ENCODE measurements around the gene SPIN1.

The SPIN1 gene

GRCh38 chr9:88387036-88387551, 1.1 kb upstream of the SPIN1 start:
- no peak for DNase-seq
- in situ Hi-C loops (cut with MboI; ENCODE audit: low pct_unique_long_range_greater_than_20kb, low sequenced_read_pairs) = loop anchor here (25.0 kb wide), 1 partner anchor 100 kb away; no protein-coding TSS in a partner anchor

- in situ Hi-C loops (cut with MboI; ENCODE audit: low pct_unique_long_range_greater_than_20kb, low sequenced_read_pairs) = loop anchor here (25.0 kb wide), 1 partner anchor 100 kb away; no protein-coding TSS in a partner anchor
- DNase-seq = peak; percentile 72
These were observed 567 bp upstream of the SPIN1 start for GRCh38 chr9:88387552-88388202.

- peak; percentile 70 for DNase-seq
- in situ Hi-C loops (cut with MboI; ENCODE audit: low pct_unique_long_range_greater_than_20kb, low sequenced_read_pairs) = loop anchor here (25.0 kb wide), 1 partner anchor 102 kb away; no protein-coding TSS in a partner anchor
These were observed 802 bp downstream of the SPIN1 start for GRCh38 chr9:88388886-88389605.

- no peak for DNase-seq
- in situ Hi-C loops (cut with MboI; ENCODE audit: low pct_unique_long_range_greater_than_20kb, low sequenced_read_pairs) = loop anchor here (25.0 kb wide), 1 partner anchor 103 kb away; no protein-coding TSS in a partner anchor
These were observed 2.2 kb downstream of the SPIN1 start for GRCh38 chr9:88390371-88390990.

GRCh38 chr9:88391236-88391635, 3.0 kb downstream of the SPIN1 start:
- DNase-seq = no peak
- in situ Hi-C loops (cut with MboI; ENCODE audit: low pct_unique_long_range_greater_than_20kb, low sequenced_read_pairs) = loop anchor here (25.0 kb wide), 1 partner anchor 104 kb away; no protein-coding TSS in a partner anchor

GRCh38 chr9:88391921-88392320, 3.7 kb downstream of the SPIN1 start:
- peak; percentile 34 for DNase-seq
- in situ Hi-C loops (cut with MboI; ENCODE audit: low pct_unique_long_range_greater_than_20kb, low sequenced_read_pairs) = loop anchor here (25.0 kb wide), 1 partner anchor 105 kb away; no protein-coding TSS in a partner anchor

GRCh38 chr9:88392549-88392948, 4.3 kb downstream of the SPIN1 start:
- no peak for DNase-seq
- in situ Hi-C loops (cut with MboI; ENCODE audit: low pct_unique_long_range_greater_than_20kb, low sequenced_read_pairs) = loop anchor here (25.0 kb wide), 1 partner anchor 105 kb away; no protein-coding TSS in a partner anchor

DNA sequence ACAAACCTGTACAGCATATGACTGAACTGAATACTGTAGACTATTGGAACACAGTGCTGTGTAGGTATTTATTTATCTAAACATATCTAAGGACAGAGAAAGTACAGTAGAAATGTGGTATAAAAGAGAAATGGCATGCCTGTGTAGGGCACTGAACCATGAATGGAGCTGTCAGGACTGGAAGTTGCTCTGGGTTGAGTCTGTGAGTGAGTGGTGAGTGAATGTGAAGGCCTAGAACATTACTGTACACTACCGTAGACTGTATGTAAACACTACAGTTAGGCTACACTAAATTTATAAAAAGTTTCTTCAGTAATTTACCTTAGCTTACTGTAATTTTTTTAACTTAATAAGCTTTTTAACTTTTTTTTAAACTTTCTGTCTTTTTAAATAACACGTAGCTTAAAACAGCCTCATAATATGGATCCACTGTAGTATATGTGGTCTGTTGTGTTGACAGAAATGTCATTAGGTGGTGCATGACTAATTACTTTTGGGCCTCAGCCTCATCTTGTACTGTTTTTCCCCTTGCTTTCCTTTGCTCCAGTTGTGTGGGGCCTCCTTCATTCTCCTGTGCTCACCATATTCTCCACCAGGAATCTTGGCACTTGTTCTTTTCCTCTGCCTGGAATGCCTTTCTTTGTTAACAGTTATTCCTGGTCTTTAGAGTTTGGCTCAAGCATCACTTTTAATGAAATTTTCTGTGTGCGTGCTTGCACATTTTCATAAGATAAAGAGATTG, 8.8 kb downstream of the SPIN1 start:
- no peak for DNase-seq
- in situ Hi-C loops (cut with MboI; ENCODE audit: low pct_unique_long_range_greater_than_20kb, low sequenced_read_pairs) = loop anchor here (25.0 kb wide), 1 partner anchor 110 kb away; no protein-coding TSS in a partner anchor

GRCh38 chr9:88398016-88398415, 9.8 kb downstream of the SPIN1 start:
- DNase-seq = no peak
- in situ Hi-C loops (cut with MboI; ENCODE audit: low pct_unique_long_range_greater_than_20kb, low sequenced_read_pairs) = loop anchor here (25.0 kb wide), 1 partner anchor 111 kb away; no protein-coding TSS in a partner anchor

GRCh38 chr9:88399966-88400365, 11.7 kb downstream of the SPIN1 start:
- DNase-seq = no peak
- in situ Hi-C loops (cut with MboI; ENCODE audit: low pct_unique_long_range_greater_than_20kb, low sequenced_read_pairs) = loop anchor here (25.0 kb wide), 1 partner anchor 113 kb away; no protein-coding TSS in a partner anchor

DNA sequence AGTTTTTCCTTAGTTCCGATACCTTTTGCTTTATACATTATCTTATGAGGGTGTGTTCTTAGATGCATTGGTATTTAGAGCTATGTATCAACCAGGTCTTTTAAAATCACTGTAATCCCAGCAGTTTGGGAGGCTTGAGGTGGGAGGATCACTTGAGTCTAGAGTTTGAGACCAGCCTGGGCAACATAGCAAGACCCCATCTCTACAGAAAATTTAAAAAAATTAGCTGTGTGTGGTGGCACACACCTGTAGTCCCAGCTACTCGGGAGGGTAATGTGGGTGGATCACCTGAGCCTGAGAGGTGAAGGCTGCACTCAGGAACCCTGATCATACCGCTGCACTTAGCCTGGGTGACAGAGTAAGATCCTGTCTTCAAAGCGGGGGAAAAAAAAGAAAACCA, 15.1 kb downstream of the SPIN1 start:
- DNase-seq = no peak
- in situ Hi-C loops (cut with MboI; ENCODE audit: low pct_unique_long_range_greater_than_20kb, low sequenced_read_pairs) = no loop called here

GRCh38 chr9:88406051-88406450, 17.8 kb downstream of the SPIN1 start:
- in situ Hi-C loops (cut with MboI; ENCODE audit: low pct_unique_long_range_greater_than_20kb, low sequenced_read_pairs) = no loop called here
- no peak for DNase-seq

DNA sequence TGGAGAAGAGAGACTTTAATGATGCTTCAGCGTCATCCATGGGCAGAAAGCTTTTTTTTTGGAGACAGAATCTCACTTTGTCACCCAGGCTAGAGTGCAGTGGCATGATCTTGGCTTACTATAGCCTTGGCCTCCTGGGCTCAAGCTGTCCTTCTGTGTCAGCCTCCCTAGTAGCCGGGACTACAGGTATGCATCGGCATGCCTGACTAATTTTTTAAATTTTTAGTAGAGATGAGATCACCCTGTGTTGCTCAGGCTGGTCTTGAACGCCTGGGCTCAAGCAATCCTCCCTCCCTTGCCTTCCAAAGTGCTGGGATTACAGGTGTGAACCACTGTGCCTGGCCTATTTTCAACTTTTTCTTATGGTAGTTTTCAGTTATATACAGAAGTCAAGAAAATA, 23.2 kb downstream of the SPIN1 start:
- DNase-seq = no peak
- in situ Hi-C loops (cut with MboI; ENCODE audit: low pct_unique_long_range_greater_than_20kb, low sequenced_read_pairs) = no loop called here

- in situ Hi-C loops (cut with MboI; ENCODE audit: low pct_unique_long_range_greater_than_20kb, low sequenced_read_pairs) = no loop called here
- no peak for DNase-seq
These were observed 26.1 kb downstream of the SPIN1 start for GRCh38 chr9:88414298-88414697.

DNA sequence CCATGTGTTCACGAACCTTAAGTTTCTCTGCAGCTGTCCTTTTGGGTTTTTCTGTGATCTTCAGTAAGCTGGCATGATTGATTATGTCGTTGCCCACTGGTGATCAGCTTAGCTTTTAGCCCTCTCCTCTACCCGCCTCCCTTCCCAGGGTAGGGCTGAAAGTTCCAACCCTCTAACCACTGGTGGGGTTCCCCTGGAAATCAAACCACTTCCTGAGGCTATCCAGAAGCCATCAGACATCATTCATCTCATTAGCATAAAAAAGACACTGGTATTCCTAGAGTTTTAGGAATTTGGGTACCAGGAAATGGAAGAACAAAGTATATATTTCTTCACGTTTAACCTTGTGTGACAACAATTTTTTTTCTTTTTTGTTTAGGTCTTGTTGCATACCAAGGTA, 29.8 kb downstream of the SPIN1 start:
- in situ Hi-C loops (cut with MboI; ENCODE audit: low pct_unique_long_range_greater_than_20kb, low sequenced_read_pairs) = no loop called here
- DNase-seq = no peak

GRCh38 chr9:88418715-88419540, 30.7 kb downstream of the SPIN1 start:
- in situ Hi-C loops (cut with MboI; ENCODE audit: low pct_unique_long_range_greater_than_20kb, low sequenced_read_pairs) = no loop called here
- peak; percentile 20 for DNase-seq

- in situ Hi-C loops (cut with MboI; ENCODE audit: low pct_unique_long_range_greater_than_20kb, low sequenced_read_pairs) = no loop called here
- DNase-seq = no peak
These were observed 32.0 kb downstream of the SPIN1 start for GRCh38 chr9:88420227-88420626.

GRCh38 chr9:88421348-88421747, 33.1 kb downstream of the SPIN1 start:
- no peak for DNase-seq
- in situ Hi-C loops (cut with MboI; ENCODE audit: low pct_unique_long_range_greater_than_20kb, low sequenced_read_pairs) = no loop called here
